Stimulated activated CD8-positive, alpha-beta memory T cell treated with anti-CD3 and anti-CD28 coated beads, Interleukin-12 subunit alpha, Interleukin-12 subunit beta, amount 100 ng/mL, for 24 hours (primary cell): ENCODE measurements around the gene MGP.

Experiments used
- DNase-seq: peaks from one replicate; pipeline ENCODE4 v3.0.0-alpha.2; 2020; ENCODE audit errors: extremely low read depth

MGP gene

DNA sequence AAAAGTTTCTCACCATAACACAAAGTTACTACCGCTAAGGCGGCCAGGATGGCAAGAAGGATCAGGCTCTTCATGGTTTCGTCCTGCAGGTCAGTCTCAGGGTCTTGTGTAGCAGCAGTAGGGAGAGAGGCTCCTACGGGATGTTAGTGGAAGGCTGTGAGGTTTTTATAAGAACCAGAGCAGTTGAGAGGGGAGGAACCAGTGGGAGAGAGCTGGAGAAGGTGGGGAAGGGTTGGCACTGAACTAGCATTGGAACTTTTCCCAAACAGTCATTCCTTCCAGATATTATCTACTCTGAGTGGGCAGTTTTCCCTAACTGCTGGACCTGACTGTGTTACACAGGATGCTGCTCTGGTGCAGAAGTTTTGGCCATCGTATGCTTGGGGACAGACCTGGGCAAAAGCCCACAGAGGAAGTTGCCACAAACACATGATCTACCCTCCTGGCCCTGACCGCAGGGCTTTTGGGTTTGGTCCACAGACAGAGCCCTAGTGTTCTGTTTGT, at the start of gene MGP:
TSS of gene MGP (minus strand) at position 137 of the 504 bp plus-strand sequence. CDS start at position 74, 63 bp downstream.
- no peak for DNase-seq

- no peak for DNase-seq
Observed at GRCh38 chr12:14935031-14935430, 49.4 kb upstream of the MGP start.

DNA sequence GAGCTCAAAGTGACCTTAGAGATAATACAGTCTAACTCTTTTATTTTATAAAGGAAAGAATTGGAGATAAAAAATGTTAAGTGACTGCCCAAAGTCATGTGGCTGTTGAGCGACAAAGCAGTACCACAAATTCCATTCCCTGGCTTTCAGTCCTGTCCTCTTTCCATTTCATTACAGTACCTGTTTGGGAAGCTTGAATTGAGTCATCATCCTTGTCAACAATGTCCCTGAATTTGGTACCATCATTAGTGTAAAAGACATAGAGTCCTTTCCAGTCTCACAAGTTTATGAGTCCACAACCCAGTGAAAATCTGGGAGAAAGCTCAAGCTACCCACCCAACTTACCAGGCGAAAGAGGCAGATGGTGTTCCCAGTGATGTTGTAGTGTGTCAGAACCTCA, 48.9 kb upstream of the MGP start:
- no peak for DNase-seq

DNA sequence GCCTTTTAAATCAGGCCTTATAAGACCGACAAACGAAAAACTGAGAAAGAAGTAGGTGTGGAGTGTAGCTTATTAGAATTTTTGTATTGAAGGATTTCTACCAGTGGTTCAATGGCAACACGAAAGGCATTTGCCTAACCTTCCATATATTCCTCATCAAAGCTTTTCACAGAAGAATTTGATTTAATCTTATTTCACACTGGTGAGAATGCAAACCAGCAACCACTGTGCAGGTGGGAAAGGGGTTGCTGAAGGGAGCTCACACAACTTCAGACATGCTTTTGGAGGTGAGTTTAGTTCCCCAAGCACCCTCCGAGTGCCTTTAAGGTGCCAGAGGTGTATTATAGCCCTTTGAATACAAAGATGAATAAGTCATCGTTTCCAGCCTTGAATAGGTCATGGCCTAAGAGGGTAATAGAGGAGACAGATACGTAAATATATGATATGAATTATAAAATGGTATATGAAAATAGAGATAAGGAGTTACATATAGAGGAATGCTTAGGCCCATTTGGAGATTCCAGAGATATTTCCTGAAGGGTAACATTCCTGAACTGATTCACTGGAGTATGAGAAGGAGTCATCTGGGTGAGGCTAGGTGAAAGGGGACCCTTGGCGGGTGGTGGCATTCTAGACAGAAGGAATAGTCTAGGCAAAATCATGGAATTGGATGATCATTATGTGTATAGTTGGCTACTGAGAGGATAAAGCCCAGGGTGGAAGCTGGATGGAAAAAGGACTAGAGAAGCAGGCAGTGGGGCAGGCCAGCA, 46.3 kb upstream of the MGP start:
- DNase-seq, result no peak

DNA sequence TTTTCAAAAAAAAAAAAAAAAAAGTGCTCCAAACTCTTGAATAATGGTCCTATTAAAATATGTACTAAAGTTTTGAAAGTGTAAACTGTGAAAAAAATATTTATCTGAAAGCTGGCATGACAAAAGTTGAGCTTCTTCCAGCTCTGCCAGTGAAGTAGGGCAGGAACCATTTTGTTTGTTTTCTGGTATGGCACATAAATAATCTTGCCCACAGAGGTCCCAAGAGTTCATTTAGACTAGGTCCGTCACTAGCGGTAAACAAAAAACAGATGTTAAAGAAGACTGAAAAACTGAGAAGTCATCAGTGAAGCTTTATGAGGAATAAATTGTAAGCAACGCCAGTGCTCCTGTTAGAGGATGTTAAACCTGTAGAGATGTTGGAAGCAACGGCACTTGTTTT, 45.7 kb upstream of the MGP start:
- DNase-seq, result no peak

DNA sequence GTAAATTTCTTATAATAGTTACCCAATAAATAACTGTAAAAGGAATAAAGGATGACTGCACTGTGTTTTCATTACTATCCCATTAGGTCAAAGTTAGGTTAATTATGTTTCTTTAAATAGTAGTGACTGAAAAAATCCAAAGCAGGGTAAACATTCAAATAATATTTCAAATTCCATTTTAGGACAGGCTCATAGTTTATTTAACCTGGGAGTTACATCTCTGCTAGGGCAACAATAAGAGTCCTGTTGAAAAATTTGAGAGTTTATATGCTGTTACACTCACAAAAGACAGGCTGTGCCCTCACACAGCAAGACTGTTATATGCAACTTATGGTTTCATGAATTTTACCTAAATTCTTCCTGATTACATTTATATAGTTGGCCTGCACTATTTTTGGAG, 44.6 kb upstream of the MGP start:
- DNase-seq, result no peak

GRCh38 chr12:14928931-14929330, 43.3 kb upstream of the MGP start:
- DNase-seq, result no peak

GRCh38 chr12:14927267-14927666, 41.6 kb upstream of the MGP start:
- DNase-seq, result no peak

GRCh38 chr12:14924541-14924940, 38.9 kb upstream of the MGP start:
- no peak for DNase-seq

DNA sequence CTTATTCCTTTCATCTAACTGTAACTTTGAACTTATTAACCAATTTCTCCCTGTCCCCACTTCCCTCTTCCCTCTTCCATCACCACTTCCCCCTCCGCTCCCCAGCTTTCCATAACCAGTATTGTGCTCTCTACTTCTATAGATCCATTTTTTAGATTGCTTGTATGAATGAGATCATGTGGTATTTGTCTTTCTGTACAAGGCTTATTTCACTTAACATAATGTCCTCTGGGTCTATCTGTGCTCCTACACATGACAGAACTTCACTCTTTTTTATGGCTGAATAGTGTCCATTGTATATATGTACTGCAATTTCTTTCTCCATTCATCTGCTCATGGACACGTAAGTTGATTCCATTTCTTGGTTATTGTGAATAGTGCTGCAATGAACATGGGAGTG, 38.3 kb upstream of the MGP start:
- DNase-seq, result no peak

DNA sequence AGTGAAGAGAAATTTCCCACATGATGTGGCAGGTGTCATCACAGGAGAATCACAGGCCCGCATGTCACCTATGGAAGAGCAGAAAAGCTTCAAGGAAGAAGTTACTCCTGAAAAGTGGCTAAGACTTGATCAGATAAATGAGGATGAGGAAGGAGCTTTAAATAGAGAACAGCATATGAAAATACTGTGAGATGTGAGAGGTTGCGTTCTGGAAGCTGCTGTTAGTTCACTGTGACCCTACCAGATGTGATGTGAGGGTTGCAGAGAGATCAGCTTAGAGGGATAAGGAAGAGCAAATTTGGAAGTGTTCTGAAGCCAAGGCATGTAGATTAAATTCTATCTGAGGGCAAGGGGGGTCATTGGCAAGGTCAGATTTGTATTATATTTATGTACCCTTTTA, 35.6 kb upstream of the MGP start:
- DNase-seq, result no peak

DNA sequence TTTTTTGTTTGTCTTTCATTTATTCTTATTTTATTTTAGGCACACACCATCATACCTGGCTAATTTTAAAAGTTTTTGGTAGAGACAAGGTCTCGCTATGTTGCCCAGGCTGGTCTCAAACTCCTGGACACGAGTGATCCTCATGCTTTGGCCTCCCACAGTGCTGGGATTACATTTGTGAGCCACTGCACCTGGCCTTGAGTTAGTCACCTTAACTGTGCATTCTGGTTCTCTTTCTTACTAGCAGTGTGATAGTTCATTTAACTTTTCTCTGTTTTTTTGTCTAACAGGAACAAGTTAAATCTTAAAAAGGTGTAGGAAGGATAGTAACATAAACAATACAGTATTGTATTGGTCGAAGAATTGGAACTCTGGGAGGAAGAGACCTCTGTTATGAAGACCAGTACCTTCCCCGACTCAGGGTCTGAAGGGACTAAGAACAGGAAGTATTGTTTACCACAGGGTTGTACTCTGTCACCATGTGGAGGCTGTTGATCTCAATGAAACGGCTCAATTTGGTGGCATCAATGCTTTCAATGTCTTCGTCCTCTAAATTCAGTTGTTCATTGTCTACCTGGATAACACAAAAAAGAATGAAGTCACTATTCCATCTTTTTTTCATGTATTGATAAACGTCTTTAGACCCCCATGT, 34.9 kb upstream of the MGP start:
- no peak for DNase-seq

GRCh38 chr12:14919455-14919854, 33.8 kb upstream of the MGP start:
- no peak for DNase-seq

- no peak for DNase-seq
Observed at GRCh38 chr12:14915736-14916135, 30.1 kb upstream of the MGP start.

DNA sequence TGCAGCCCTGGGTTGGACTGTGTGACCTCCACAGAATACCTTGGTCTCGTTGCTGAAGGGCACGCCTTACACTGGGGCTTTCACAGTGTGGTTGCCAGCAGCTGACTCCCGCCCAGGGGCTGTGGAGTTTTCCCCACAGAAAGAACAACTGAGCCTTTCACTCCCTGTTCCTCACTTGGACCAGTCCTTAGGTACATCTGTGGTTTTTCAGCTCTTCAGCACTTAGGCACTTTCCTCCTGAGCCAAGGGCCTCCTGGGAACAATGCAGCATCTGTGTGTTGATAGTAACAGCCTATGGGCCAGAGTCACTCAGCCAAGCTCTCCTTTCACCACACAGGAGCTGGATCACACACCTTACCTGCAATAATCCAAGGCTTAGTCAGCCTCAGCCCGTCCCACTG, 27.7 kb upstream of the MGP start:
- no peak for DNase-seq

DNA sequence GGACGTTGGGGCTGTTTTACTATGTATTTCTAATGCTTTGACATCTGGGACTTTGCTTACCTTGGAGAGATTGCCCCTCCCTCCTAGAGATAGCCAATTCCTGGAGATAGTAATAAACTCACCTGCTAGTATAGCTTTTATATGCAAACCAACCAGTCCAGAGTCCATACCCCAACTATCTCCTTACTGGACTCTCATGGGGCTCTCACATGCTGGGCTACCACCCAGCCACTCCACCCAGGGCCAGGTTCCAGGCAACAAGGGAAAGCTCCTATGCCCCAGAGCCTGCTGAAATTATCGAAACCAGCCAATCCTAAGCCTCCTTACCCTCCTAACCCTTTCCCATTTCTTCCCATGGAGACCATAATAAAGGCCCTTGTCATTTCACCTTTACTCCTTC, 25.5 kb upstream of the MGP start:
- no peak for DNase-seq

DNA sequence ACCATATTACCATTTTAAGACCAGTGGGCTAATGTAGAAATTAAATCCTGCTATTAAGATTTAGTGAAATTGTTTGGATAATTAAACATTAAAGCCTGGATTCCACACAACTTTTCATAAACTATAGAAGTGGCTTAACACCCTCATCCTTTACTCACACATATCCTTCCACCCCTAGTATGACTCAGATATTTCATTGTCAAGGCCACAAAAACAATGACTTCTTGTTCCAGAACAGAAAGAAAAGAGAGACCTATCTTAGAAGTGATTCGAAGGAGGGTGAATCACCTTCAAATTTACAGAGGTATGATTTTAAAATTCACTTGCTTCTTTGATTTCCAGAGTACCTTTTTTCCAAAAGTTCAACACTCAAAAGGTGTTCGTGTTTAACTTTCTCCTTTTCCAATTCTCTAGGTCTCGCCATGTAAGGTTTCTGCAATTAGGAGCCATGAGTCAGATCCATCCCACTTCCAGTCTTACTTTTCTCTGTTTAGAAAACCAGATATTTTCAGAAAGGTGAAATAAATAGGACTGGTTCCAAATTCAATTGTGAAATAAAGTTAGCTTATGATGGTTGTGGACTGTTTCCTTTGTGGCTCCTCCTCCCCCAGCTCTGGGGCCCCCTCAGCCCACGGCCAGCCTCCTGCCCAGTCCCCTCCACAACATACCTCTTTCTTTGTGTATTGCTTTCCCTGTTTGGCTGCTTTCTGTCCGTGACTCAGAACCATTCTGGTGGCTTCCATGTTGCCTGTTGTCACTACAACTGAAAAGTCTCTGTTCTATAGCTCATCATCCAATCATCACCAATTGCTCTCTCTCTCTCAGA, 24.6 kb upstream of the MGP start:
- peak; percentile 3 for DNase-seq

DNA sequence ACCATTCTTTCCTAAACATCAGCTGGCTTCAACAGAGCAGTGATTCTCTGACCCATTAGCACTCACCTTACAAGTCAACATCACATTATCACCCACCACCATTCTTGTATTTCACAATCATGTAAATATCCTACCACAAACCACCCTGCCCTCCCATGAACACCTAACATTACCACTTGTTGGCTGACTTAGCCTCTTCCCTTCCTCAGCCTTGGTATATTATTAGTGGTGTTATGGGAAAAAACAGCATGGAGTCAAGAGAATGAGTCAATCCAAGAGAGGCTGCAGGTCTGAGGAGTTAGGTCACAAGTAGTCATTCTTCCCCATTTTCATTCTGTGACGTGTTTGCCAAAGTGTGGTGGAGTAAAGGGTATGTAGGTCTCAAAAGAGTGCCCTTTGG, 22.3 kb upstream of the MGP start:
- no peak for DNase-seq

GRCh38 chr12:14906114-14906513, 20.5 kb upstream of the MGP start:
- no peak for DNase-seq

DNA sequence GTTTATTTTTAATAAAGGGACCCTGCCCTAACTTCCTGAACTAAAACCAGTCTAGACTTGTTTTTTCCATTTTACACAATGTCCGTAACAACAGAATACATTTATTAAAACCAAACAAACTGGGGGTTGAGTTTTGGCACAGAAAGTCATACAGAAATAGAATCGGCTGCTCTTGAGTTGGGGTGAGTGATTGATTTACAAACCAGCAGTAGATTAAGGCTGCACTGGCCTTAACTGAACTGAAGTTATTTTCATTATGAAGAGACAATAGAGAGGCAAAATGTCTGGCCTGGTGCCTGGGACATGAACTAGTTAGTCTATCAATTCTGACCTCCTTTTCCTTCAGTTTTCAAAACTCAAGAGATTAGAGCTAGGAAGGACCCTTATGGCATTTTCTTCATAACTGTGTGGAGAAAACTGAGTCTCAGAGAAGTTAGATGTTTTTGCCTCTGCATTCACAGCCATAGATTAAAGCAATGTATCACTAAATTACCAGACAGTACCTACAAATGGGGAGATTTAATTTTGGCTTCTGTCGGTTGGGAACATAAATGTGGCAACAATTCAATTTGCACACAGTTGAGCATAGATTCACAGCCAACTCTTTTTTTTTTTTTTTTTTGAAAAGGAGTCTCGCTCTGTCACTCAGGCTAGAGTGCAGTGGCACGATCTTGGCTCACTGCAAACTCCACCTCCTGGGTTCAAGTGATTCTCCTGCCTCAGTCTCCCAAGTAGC, 19.8 kb upstream of the MGP start:
- DNase-seq, result no peak

GRCh38 chr12:14904854-14905253, 19.2 kb upstream of the MGP start:
- no peak for DNase-seq
